Right kidney (tissue), 1 donor: Measurements from ENCODE around the gene CYP20A1.
"Not testable (repeated sequence)": the region's sequence is repeated elsewhere in the genome, so short reads cannot be mapped to it uniquely, and the experiment has no call there.

Experiments
- DNase-seq: peaks from one replicate; pipeline ENCODE4 v3.0.0-alpha.2; 2016

CYP20A1 gene

GRCh38 chr2:203279288-203279687, 40.5 kb downstream of the CYP20A1 start:
- DNase-seq = no peak

GRCh38 chr2:203280428-203281064, 41.7 kb downstream of the CYP20A1 start:
- DNase-seq = peak; percentile 4

- DNase-seq = no peak
Observed at GRCh38 chr2:203282101-203282500, 43.3 kb downstream of the CYP20A1 start.

- DNase-seq = no peak
Observed at GRCh38 chr2:203286532-203286931, 47.7 kb downstream of the CYP20A1 start.

- no peak for DNase-seq
Observed at GRCh38 chr2:203301667-203302066, 62.8 kb downstream of the CYP20A1 start.

- DNase-seq = not testable (repeated sequence)
Observed at GRCh38 chr2:203302586-203302985, 63.8 kb downstream of the CYP20A1 start.

- DNase-seq = no peak
Observed at GRCh38 chr2:203310688-203311436, 72.0 kb downstream of the CYP20A1 start.

- DNase-seq = no peak
Observed at GRCh38 chr2:203326356-203326755, 87.5 kb downstream of the CYP20A1 start.

- no peak for DNase-seq
Observed at GRCh38 chr2:203327582-203327900, 88.7 kb downstream of the CYP20A1 start.

- peak; percentile 97 for DNase-seq
Observed at GRCh38 chr2:203327901-203328759, 89.3 kb downstream of the CYP20A1 start, which contains the start of gene ABI2. TSS of gene ABI2 (plus strand) at chr2:203328394. CDS start at chr2:203328515, 121 bp downstream.

GRCh38 chr2:203328760-203329540, 90.1 kb downstream of the CYP20A1 start:
- peak; percentile 46 for DNase-seq

GRCh38 chr2:203330434-203330833, 91.6 kb downstream of the CYP20A1 start:
- no peak for DNase-seq

- no peak for DNase-seq
Observed at GRCh38 chr2:203338322-203338721, 99.5 kb downstream of the CYP20A1 start.

- DNase-seq = no peak
Observed at GRCh38 chr2:203340791-203341487, 102.1 kb downstream of the CYP20A1 start.

GRCh38 chr2:203341741-203342310, 103.0 kb downstream of the CYP20A1 start:
- no peak for DNase-seq

- DNase-seq = not testable (repeated sequence)
Observed at GRCh38 chr2:203342374-203342773, 103.6 kb downstream of the CYP20A1 start.

- no peak for DNase-seq
Observed at GRCh38 chr2:203344667-203345066, 105.8 kb downstream of the CYP20A1 start.

GRCh38 chr2:203346612-203347011, 107.8 kb downstream of the CYP20A1 start:
- no peak for DNase-seq

GRCh38 chr2:203347375-203347774, 108.6 kb downstream of the CYP20A1 start:
- DNase-seq = no peak

GRCh38 chr2:203352604-203353255, 113.9 kb downstream of the CYP20A1 start:
- DNase-seq = no peak

- no peak for DNase-seq
Observed at GRCh38 chr2:203354966-203355365, 116.1 kb downstream of the CYP20A1 start.
